Activated CD8-positive, alpha-beta memory T cell treated with anti-CD3 and anti-CD28 coated beads for 48 hours (primary cell): Measurements from ENCODE around the gene LPP.

Experiments used
- DNase-seq, 3 experiments: peaks; one replicate each; pipeline ENCODE4 v3.0.0-alpha.2; 2020; ENCODE audit warnings: low read depth in 2 of 3, low spot score in 2 of 3

The LPP gene

DNA sequence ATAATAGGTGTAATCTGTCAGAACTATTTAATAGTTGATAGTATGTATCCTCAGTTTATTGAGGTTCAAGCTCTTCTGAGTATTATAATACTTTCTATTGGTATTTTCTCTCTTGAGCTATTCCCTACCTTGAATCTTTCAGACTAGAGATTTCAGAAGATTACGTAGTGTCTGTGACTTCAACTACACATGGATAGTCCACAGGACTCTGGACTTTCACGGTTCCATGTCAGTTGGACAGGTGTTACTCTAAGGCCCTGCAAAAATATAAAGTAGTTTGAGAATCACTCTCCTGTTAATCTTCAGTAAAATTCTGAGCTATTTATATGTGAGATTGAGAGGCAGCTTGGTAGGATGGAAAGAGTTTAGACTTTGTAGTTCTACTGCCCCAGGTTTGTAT, 664.3 kb downstream of the LPP start:
- DNase-seq = no peak

DNA sequence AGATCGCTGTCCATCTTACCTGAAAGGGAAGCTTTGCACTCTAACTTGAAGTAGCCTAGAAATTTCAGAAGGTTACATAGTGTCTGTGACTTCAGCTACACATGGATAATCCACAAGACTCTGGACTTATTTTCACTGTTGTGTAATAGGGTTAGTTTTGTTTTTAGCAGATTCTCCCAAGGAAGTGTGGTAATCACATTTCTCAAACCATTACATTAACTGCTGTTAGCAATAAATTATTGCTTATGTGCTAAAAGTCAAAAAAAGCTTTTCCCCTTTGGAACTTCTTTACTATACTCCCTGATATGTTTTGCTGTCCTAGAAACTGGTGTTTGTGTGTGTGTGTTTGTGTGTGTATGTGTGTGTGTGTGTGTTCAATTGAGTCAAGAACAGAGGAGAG, 666.0 kb downstream of the LPP start:
- DNase-seq = no peak

DNA sequence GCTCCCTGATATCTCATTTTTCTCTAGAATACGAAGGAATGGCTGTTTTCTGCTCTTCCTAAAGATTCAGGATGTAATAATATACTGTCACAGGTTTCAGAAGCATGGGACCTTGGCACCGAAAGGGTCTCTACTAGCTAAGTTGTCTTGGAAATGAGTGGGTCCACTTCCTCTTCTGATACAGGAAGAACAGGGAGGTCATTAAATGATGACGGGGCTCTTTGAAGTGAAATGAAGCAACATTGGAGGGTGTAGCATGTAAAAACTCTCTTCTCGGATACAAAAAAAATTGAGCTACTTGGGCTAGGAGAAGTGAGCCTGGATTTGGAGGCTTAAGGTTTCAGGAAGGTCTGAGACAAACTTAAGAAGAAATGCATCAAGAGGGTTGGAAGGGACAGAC, 668.0 kb downstream of the LPP start:
- DNase-seq = no peak

DNA sequence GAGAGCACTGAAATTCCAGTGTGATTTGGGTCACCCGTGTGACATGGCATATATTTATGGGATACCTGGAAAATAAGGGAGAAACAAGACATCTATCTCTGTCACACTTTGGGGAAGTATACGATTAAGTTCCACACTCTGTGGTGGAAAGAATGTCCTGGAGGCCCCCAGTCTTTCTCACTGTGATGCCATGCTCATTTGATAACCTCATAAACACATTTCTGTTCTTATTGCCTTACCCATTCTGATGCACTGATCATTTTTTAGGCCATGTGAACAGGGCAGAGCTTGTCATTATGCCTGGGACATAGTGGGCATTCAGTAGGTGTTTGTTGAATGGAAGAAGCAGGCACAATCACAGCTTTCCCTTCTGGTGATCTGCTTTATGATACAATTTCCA, 668.5 kb downstream of the LPP start:
- no peak for DNase-seq

DNA sequence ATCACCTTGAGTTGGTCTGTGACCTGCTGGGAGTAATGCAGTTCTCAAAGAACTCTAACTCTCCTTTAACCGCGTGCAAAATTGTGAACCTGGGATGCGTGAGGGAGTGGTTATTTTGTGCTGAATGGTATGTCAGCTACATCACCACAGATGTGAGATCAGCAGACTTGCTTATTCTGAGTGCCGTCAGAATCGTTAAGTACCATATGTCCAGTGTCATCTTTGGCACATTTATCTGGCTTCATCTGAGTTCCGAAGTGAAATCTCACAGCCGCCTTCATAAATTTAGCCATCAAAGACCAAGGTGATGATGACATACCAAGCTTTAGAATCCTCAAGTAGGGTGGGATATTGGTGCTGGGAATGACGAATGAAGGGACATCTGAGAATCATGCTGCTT, 670.6 kb downstream of the LPP start:
- DNase-seq = no peak

DNA sequence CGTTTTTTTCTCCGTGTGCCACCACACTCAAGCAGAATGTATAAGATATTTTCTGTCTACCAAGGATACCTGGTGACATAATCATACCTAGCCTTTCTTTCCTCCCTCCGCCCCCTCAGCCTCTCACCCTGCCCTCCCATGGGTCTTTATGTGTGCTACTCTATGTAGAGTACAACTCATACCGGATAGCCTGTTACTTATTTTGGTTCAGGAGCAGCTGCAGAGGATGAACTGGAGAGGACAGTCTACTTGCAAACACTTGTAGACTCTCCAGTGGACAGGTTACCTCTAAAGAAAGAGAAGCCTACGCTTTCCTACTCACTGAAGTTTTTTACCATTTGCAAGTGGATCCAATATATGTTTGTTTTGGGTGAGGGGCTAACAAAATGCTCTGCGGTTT, 671.9 kb downstream of the LPP start:
- no peak for DNase-seq

DNA sequence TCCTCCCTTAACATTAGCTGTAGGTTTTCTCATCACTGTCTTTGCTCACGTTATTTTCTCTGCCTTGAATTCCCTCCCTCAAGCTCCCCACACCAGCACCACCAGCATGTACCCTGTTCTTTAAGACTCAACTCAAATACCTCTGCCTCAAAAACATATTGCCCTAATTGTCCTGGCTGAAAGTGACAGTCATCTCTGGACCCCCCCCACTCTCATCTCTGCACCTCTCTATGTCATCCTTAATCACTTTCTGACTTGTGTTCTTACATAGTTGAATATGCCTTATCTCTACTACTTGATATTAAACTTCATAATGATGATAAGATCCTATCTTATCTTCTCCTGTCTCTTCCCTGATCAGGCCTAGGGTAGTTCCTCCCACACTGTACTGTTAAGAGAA, 672.6 kb downstream of the LPP start:
- DNase-seq = no peak

DNA sequence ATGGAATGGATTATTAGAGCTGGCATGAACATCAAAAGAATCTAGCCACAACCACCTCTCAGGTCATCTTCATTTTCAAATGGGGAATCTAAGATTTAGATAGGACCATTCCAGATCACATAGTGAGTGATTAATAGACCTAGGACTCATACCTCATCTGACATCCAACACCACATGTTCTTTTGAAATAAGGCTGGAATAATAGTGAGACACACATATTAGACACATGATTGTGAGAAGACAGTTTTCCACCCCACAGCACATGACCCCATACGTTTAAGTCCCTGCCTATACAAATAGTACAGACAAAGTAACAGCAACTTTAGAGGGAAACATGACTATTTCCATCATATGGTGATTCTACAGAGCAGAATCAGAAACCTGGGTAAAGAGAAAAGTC, 673.1 kb downstream of the LPP start:
- DNase-seq = no peak

DNA sequence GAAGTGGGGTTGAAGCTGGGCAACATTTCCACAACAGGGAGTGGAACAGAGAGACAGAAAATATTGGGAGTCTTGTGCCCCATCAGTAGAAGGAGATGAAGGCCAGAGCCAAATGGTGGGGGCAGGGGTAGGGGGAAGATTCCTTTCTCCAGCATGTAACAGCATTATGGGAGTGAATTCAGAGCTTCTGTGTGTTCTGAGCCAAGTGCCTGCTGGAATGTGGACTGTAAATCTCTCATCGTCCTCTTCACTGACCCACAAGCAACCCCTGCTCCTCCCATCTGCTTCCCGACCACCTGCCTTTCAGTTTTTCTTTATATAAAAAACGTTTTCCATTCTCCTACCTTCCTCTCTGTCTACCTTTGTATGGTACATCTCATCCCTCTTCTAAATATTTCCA, 673.6 kb downstream of the LPP start:
- DNase-seq = no peak

DNA sequence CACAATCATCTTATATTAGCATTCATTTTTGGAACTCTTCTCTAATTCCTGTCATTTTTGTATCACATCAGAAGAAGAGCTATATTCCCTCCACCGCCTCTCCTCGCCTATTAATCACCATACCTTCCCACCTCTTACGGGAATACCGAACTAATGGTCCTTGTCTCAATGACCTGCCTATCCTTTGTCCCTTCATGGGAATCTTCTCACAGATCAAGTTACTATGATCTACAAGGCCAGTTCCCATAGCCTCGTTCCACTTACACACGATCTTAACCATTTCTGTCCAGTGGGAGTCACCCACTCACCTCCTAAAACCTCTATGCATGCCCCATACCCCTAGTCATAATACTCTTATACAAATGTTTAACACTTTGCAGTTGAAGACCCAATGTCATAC, 675.2 kb downstream of the LPP start:
- DNase-seq = no peak

DNA sequence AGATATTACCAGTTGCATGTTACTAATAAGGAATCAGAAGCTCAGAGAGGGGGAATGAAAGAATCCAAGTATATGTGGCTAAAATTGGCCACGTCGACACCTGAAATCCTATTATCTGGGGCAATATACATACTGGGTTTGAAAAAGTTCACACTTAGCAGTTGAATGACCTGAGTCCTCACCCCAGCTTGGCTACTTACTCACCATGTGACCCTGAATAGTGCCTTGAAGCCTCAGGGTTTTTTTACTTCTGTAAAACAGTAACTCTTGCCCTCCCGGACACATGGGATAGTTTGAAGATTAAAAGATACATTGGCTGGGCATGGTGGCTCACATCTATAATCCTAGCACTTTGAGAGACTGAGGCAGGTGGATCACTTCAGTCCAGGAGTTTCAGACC, 675.6 kb downstream of the LPP start:
- DNase-seq = no peak

DNA sequence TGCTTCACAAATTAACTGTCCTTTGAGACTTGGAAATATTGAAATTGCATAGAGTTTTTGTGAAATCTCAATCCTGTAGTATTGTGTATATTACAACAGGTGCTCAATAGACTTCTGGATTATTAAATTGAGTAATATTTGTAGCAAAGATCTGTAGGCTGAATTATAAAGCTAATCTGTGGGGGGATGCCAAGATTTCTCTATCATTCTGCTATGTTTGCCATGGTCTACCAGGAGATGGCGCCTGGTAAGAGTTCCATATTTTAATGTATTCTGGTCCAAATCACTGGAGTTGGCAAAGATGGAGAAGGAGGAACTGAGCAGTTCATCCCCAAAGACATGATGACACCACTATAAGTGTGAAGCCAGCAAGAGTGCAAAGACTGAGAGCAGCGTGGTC, 676.9 kb downstream of the LPP start:
- no peak for DNase-seq

DNA sequence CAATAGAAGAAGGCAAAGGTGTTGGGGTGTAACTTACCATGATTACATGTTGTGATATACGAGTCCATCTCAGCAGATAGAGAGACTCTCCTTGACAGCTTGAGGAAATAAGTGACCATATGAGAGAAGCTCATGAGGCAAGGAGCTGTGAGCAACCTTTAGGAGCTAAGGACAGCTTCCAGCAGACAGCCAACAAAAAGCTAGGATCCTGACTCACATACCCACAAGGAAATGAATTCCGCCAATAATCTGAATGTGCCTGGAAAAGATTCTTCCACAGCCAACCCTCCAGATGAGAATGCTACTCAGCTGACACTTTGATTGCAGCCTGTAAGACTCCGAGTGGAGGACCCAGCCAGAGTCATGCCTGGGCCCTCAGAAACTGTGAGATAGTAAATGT, 678.2 kb downstream of the LPP start:
- no peak for DNase-seq

DNA sequence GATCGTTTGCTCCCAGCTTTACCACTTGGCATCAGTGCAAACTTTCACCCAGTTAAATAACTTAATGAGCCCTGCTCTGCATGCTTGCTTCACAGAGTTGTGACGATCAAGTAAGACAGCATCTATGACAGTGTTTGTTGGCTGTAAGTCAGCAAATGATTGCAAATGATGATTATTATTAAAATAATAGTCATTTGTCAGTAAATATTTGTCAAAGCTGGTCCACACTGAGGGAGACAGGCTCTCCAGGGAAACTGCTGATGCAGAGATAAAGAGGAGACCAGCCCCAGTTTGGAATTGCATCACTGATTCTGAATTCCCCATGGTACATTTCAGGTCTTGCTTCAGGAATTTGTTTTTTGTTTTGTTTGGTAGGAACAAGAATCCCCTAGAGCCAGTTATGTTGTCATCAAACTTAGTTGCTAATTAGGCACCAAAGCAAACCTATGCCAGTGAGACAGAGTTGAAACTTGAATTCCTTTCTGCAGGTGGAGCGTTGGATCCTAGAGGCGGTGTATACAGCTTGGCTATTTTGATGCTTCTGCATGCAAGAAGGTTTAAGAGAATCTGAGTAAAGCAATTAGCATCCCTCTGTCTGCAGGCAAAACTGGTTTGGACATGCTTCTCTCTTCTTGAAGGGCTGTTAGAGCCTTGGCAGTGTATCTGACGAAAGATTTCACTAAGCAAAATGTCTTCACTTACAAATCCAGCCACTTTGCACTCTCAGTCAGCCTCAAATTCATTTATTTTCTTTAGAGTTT, 679.2 kb downstream of the LPP start:
- no peak for DNase-seq

DNA sequence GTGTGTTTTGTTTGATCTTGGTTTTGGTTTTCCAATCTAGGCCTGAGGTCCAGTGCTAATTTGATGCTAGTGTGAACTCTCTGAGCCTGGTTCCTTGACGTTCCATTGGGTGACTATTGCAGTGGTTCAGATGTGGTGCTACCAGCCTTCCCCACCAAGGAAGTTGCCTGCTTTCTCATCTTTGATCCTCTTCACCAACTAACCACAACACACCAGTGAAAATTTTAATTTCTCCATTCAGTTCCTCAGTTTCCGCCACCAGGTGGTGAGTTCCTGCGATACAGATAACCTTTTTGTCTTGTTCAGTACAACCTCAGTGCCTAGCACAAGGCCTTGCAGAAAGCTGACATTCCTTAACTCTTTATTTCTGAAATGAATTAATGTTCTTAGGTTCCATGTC, 680.4 kb downstream of the LPP start:
- no peak for DNase-seq

DNA sequence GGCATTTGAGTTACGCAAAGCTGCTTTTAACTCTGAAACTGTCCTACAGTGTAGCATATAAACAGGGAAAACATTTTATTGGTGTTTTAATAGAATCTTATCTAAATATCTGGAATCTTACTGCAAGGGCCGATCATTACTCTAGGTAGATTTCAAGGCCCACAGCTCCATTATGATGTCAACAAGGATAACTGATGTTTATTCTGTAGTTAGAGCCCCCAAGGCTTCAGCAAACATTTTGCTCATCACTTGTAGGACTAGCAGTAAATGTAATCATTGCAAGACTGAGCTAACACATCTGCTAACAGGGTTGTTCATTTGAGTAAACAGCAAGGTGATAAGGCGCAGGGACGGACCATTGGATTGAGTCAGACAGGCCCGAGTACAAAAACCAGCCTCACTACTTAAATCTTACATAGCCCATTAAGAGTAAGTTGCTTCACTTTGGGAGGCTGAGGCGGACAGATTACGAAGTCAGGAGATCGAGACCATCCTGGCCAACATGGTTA, 685.3 kb downstream of the LPP start:
- no peak for DNase-seq

DNA sequence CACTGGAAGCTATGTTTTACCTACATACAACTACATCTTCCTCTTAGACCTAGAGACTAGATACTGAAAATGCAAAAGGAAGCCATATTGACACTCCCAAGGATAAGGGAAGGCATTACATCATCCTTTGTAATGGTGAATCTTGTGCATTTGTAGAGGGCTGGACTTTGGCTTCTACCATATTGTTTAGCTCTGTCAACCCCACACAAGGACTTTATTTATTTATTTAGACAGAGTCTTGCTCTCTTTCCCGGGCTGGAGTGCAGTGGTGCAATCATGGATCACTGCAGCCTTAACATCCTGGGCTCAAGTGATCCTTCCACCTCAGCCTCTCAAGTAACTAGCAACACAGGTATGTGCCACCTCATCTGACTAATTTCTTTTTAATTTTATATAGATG, 686.3 kb downstream of the LPP start:
- no peak for DNase-seq

DNA sequence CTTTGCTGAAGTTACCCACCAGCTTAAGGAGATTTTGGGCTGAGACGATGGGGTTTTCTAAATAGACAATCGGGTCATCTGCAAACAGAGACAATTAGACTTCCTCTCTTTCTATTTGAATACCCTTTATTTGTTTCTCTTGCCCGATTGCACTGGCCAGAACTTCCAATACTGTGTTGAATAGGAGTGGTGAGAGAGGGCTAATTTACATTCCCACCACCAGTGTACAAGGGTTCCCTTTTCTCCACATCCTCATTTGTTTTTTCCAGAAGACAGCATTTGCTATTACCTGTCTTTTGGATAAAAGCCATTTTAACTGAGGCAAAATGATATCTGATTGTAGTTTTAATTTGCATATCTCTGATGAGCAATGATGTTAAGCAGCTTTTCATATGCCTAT, 687.9 kb downstream of the LPP start:
- no peak for DNase-seq

DNA sequence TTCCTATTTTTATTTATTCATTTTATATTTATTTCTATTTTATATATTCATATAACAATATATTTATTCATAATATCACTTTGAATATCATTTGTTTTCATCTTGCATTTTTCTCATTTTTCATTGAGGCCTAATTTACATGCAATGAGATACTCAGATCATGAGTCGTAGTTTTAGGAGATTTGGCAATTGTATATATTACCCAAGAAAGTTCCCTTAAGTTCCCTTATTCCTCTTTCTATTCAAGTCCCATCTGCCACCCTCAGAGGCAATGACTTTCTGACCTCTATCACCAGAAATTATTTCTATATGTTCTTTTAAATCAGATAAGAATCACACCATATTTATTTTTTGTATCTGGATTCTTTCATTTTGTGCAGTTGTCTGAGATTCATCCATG, 688.7 kb downstream of the LPP start:
- DNase-seq = no peak

DNA sequence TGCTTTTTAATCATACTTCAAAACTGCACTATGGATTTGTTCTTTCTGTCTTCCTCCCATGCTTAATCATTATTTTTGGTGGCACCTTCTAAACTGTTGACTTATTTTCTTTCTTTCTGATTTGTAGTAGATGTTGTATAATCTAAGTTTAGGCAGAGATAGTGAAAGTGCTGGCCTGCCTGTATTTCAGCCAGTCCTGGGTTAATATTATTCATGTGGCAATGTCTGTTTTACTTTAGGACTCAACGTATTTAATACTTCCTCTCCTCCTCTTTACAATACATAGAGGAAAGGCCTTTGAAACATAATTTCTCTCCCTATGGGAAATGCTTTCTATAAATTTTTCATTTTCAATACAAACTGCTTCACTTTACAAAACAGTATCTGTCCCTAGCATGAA, 690.1 kb downstream of the LPP start:
- DNase-seq = no peak

DNA sequence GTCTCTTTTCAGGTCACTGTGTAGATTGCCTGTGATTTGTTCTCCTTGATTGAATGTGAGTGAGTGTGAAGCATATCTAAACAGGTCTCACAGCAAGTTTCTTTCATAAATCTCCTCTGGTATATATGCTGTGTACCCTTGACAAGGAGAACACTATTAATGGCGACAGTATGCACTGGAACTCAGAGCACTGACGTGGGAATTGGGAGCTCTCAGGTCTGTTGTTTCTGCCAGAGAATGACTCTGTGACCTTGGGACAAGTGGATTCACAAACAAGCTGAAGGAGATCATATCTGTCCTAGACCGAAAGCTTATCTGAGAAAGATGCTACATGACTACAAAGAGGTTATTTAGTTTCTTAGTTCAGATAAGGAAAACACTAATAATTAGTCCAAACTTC, 691.6 kb downstream of the LPP start:
- no peak for DNase-seq

DNA sequence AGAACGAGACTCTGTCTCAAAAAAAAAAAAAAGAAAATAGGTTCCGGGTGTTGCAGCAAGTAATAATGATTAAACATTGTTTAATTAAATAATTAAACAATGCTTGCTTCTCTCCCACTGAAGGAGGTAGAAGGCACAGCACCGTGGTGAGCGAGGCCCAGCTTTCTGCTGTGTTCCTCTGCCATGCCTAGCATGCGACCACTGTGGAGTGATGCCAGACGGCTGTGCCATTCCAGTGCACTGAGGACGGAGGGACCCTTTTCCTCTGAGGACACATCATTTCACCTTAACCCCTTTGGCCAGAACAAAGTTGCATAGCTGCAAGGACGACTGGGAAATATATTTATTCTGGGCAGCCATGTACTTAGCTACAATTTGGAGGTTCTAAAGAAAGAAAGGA, 695.0 kb downstream of the LPP start:
- no peak for DNase-seq
